Liver (tissue), 9 donors: ENCODE results near the gene ADORA2A. TPM values are rescaled to one million over a fixed set of nuclear protein-coding genes. Genes with fewer than 3 reads are reported as not detected.

Experiments
- DNase-seq: peaks from one replicate; pipeline ENCODE4 v3.0.0-alpha.2; 2017; ENCODE audit warnings: low spot score
- H3K27ac ChIP-seq, 2 donors: one replicate each; pipeline ENCODE4 v1.7.0; 2013; ENCODE audit warnings: inconsistent platforms in 2 of 2, low read length in 2 of 2, control low read depth in 1 of 2, low read depth in 1 of 2, mild to moderate bottlenecking in 1 of 2
- H3K27me3 ChIP-seq, 4 donors: one replicate each; pipeline versions ENCODE4 v1.6.1 to v1.7.0; 2013; ENCODE audit warnings: low read length in 3 of 4, inconsistent platforms in 1 of 4, mild to moderate bottlenecking in 1 of 4, moderate library complexity in 1 of 4; ENCODE audit not compliant: control insufficient read depth in 4 of 4, insufficient read depth in 4 of 4
- H3K36me3 ChIP-seq, 4 donors: one replicate each; pipeline versions ENCODE4 v1.6.1 to v1.7.0; 2013; ENCODE audit warnings: low read length in 3 of 4, mild to moderate bottlenecking in 3 of 4, low read depth in 1 of 4, moderate library complexity in 1 of 4; ENCODE audit not compliant: control insufficient read depth in 4 of 4, insufficient read depth in 3 of 4
- H3K4me1 ChIP-seq, 4 donors: one replicate each; pipeline versions ENCODE4 v1.6.1 to v1.7.0; 2013; ENCODE audit warnings: low read length in 3 of 4, mild to moderate bottlenecking in 3 of 4, moderate library complexity in 1 of 4; ENCODE audit not compliant: control insufficient read depth in 4 of 4, insufficient read depth in 4 of 4
- H3K4me3 ChIP-seq, 3 donors: one replicate each; pipeline versions ENCODE4 v1.6.1 to v1.7.0; 2013; ENCODE audit warnings: low read length in 3 of 3, control low read depth in 1 of 3, low read depth in 1 of 3, mild to moderate bottlenecking in 1 of 3
- H3K9ac ChIP-seq, 2 donors: one replicate each; pipeline ENCODE4 v1.7.0; 2013; ENCODE audit warnings: low read length in 2 of 2, mild to moderate bottlenecking in 2 of 2, moderate library complexity in 2 of 2, control low read depth in 1 of 2, low read depth in 1 of 2
- H3K9me3 ChIP-seq, 4 donors: one replicate each; pipeline versions ENCODE4 v1.6.1 to v1.7.0; 2013; ENCODE audit warnings: low read length in 3 of 4; ENCODE audit not compliant: control insufficient read depth in 4 of 4
- ATF3 ChIP-seq: IDR thresholded peaks from 2 replicates; pipeline ENCODE4 v1.6.1; 2016; ENCODE audit warnings: antibody characterized with exemption
- CTCF ChIP-seq: fragments of 150-350 bp; IDR thresholded peaks from 2 replicates; pipeline ENCODE4 v1.5.1; 2017; ENCODE audit warnings: improper control_type of control experiment, low read depth, low read length; ENCODE audit not compliant: missing input control
- EGR1 ChIP-seq, 2 donors: IDR thresholded peaks; 2 replicates each; pipeline ENCODE4 v1.6.1; 2016 to 2018; ENCODE audit warnings: antibody characterized with exemption in 2 of 2, low read depth in 2 of 2
- FOXA2 ChIP-seq: IDR thresholded peaks from 2 replicates; pipeline ENCODE4 v1.6.1; 2016; ENCODE audit warnings: antibody characterized with exemption
- GABPA ChIP-seq, 2 donors: IDR thresholded peaks in 1 of 2; conservative IDR thresholded peaks in 1 of 2; 2 replicates each; pipeline ENCODE4 v1.6.1; 2016; ENCODE audit warnings: antibody characterized with exemption in 2 of 2, mild to moderate bottlenecking in 1 of 2, moderate library complexity in 1 of 2
- HNF4G ChIP-seq: IDR thresholded peaks from 2 replicates; pipeline ENCODE4 v1.6.1; 2016; ENCODE audit warnings: antibody characterized with exemption
- JUND ChIP-seq, 2 donors: IDR thresholded peaks; 2 replicates each; pipeline ENCODE4 v1.6.1; 2016; ENCODE audit warnings: antibody characterized with exemption in 2 of 2
- MAX ChIP-seq: IDR thresholded peaks from 2 replicates; pipeline ENCODE4 v1.6.1; 2016; ENCODE audit warnings: antibody characterized with exemption
- NR2F2 ChIP-seq: IDR thresholded peaks from 2 replicates; pipeline ENCODE4 v1.6.1; 2016; ENCODE audit warnings: antibody characterized with exemption
- REST ChIP-seq: IDR thresholded peaks from 2 replicates; pipeline ENCODE4 v1.6.1; 2016; ENCODE audit warnings: antibody characterized with exemption, mild to moderate bottlenecking
- RXRA ChIP-seq, 2 donors: IDR thresholded peaks; 2 replicates each; pipeline ENCODE4 v1.6.1; 2017 to 2018; ENCODE audit warnings: antibody characterized with exemption in 2 of 2, mild to moderate bottlenecking in 1 of 2
- SP1 ChIP-seq: IDR thresholded peaks from 2 replicates; pipeline ENCODE4 v1.6.1; 2018; ENCODE audit warnings: antibody characterized with exemption, mild to moderate bottlenecking
- YY1 ChIP-seq: IDR thresholded peaks from 2 replicates; pipeline ENCODE4 v1.6.1; 2016; ENCODE audit warnings: antibody characterized with exemption, mild to moderate bottlenecking
- ZBTB33 ChIP-seq: IDR thresholded peaks from 2 replicates; pipeline ENCODE4 v1.6.1; 2016; ENCODE audit warnings: antibody characterized with exemption
- WGBS: extraction: QIAGEN DNeasy Blood & Tissue Kit; methylation state at CpG from one replicate; pipeline ENCODE4 v1.1.7; 2013; 5-methylcytosine and 5-hydroxymethylcytosine counted together
- polyA plus RNA-seq, 2 donors: library from polyadenylated mRNA; stranded (reverse) in 1 of 2; unstranded in 1 of 2; fragments of 200-250 nt in 1 of 2; fragments of >200 nt in 1 of 2; fragmentation: Nextera tagmentation in 1 of 2; extraction: Ambion mirVana in 1 of 2; gene quantifications; one replicate each; pipeline versions ENCODE4 v1.2.1 to v1.2.3, GENCODE V29; 2013 to 2015
- total RNA-seq, 2 donors: library from RNA; depleted of rRNA; stranded (reverse); fragments of >200 nt; gene quantifications; one replicate each; pipeline ENCODE4 v1.2.3, GENCODE V29; 2014
- donor health status: healthy.
- donor health status: healthy.
- donor health status: healthy.
- donor health status: healthy.
- donor health status: healthy.

Gene ADORA2A
- total and polyA plus RNA-seq, 4 donors: 3.4 to 5.4 (median 3.9) TPM

GRCh38 chr22:24392218-24392931, 35.0 kb upstream of the ADORA2A start:
- Histone ChIP-seq H3K27ac (no peak overlapping the region), H3K27me3 (no peaks in the 10 kb centered on the region), H3K36me3 (peaks cover 2 to 16% (median 8%) of the 10 kb centered on the region in 4 donors), H3K9me3 (no peaks in the 10 kb centered on the region), H3K9ac (no peak overlapping the region), H3K4me1 (no peaks in the 10 kb centered on the region), H3K4me3 (no peak overlapping the region)
- TF ChIP-seq YY1 (no peak), HNF4G (no peak), EGR1 (IDR thresholded peaks at IDR 0.05; ENCODE audit: low read depth in 2 of 2) (no peak), SP1 (no peak), ZBTB33 (no peak), REST (no peak), CTCF (no peak), NR2F2 (no peak), ATF3 (no peak), JUND (IDR thresholded peaks at IDR 0.05) (no peak), MAX (no peak), RXRA (IDR thresholded peaks at IDR 0.05) (no peak)
- 89% methylated on average over 4 of the region's 4 CpGs for WGBS
- no peak for DNase-seq

GRCh38 chr22:24393012-24393559, 34.3 kb upstream of the ADORA2A start:
- H3K9me3 ChIP-seq: no peaks in the 10 kb centered on the region
- no peak overlapping the region for H3K9ac ChIP-seq
- H3K27me3 ChIP-seq: no peaks in the 10 kb centered on the region
- DNase-seq: no peak
- TF ChIP-seq GABPA (IDR thresholded peaks at IDR 0.05 in 1 of 2, conservative IDR thresholded peaks at IDR 0.05 in 1 of 2) (no peak), HNF4G (no peak), FOXA2 (no peak)
- 97% methylated on average over 2 of the region's 2 CpGs for WGBS
- no peak overlapping the region for H3K4me3 ChIP-seq
- peaks cover 0 to 19% (median 8%) of the 10 kb centered on the region in 4 donors for H3K36me3 ChIP-seq
- no peak overlapping the region for H3K27ac ChIP-seq
- H3K4me1 ChIP-seq: no peaks in the 10 kb centered on the region
